K562 (cell line): Measurements from ENCODE around the gene KRT85. TPM values are rescaled to one million over a fixed set of nuclear protein-coding genes. Genes with fewer than 3 reads are reported as not detected.

Source experiments
- ATAC-seq: fragments of 200-7000 bp; cut with Tn5 transposase; 3 replicates; pipeline ENCODE4 v1.9.1; 2020; ENCODE audit warnings: moderate library complexity
- BruUV-seq: library from RNA; stranded (reverse); fragments of 400-500 nt; replicated peaks from 2 replicates; lab custom pipeline; 2021; lab: Mats Ljungman, UMichigan
- CTCF ChIA-PET: fragments of 300-600 bp; formaldehyde crosslinking; extraction: SDS; loops from one replicate; lab custom pipeline; 2021; ENCODE audit warnings: low intra/inter-chr PET ratio; lab: Yijun Ruan, JAX
- POLR2A ChIA-PET: fragments of 300-600, 350-650 bp; sonication (Branson Sonifier 250); formaldehyde crosslinking; extraction: SDS; loops from one replicate; lab custom pipeline; 2021; ENCODE audit warnings: antibody characterized with exemption, inconsistent platforms; lab: Yijun Ruan, JAX
- DNase-seq, 4 experiments: peaks; one replicate each; pipeline versions ENCODE4 v3.0.0 to v3.0.0-alpha.2; 2011 to 2018; ENCODE audit warnings: low spot score in 3 of 4, mixed read lengths in 3 of 4; ENCODE audit errors: extremely low read depth in 1 of 4
- FAIRE-seq: peaks from 2 replicates; lab custom pipeline; 2011; peaks lifted over from hg19 to GRCh38; lab: Jason Lieb, UNC
- H2AFZ ChIP-seq: 2 replicates; pipeline ENCODE4 v1.6.0; 2011; ENCODE audit warnings: low read depth, low read length, control low read depth, inconsistent platforms
- H3K27ac ChIP-seq: fragments of 200-600 bp; 3 replicates; pipeline ENCODE4 v1.8.0; 2011; ENCODE audit warnings: low read depth, mild to moderate bottlenecking, control low read depth, inconsistent platforms, low read length, moderate library complexity, mixed read lengths; ENCODE audit errors: extremely low read depth
- H3K27me3 ChIP-seq, 2 experiments: fragments of 300-600 bp in 1 of 2; 2 replicates in 1 of 2; 3 replicates in 1 of 2; pipeline versions ENCODE4 v1.6.0 to v1.8.0; 2011; ENCODE audit warnings: inconsistent platforms in 2 of 2, low read length in 2 of 2, mild to moderate bottlenecking in 1 of 2, mixed read lengths in 1 of 2, moderate library complexity in 1 of 2; ENCODE audit not compliant: control insufficient read depth in 2 of 2, insufficient read depth in 2 of 2
- H3K36me3 ChIP-seq: fragments of 300-600 bp; 3 replicates; pipeline ENCODE4 v1.8.0; 2011; ENCODE audit warnings: mild to moderate bottlenecking, low read length, inconsistent platforms; ENCODE audit not compliant: control insufficient read depth, insufficient read depth
- H3K4me1 ChIP-seq, 2 experiments: fragments of 200-600 bp in 1 of 2; replicated peaks in 1 of 2; 2 replicates in 1 of 2; 3 replicates in 1 of 2; pipeline versions ENCODE4 v1.5.1 to v1.8.0; 2011; ENCODE audit warnings: inconsistent platforms in 2 of 2, low read length in 2 of 2, mild to moderate bottlenecking in 1 of 2, mixed read lengths in 1 of 2, moderate library complexity in 1 of 2; ENCODE audit not compliant: control insufficient read depth in 2 of 2, insufficient read depth in 2 of 2
- H3K4me2 ChIP-seq: 2 replicates; pipeline ENCODE4 v1.6.1; 2011; ENCODE audit warnings: low read length, control low read depth, inconsistent platforms, mixed read lengths; ENCODE audit not compliant: insufficient read depth
- H3K4me3 ChIP-seq: fragments of 200-600 bp; sonication (generic), shearing (Covaris generic); 2 replicates; pipeline ENCODE4 v1.5.1; 2016; ENCODE audit warnings: control low read depth, inconsistent platforms
- H3K79me2 ChIP-seq: fragments of 200-600 bp; 3 replicates; pipeline ENCODE4 v1.8.0; 2011; ENCODE audit warnings: low read length, inconsistent platforms; ENCODE audit not compliant: control insufficient read depth, insufficient read depth
- H3K9ac ChIP-seq, 2 experiments: 2 replicates each; pipeline versions ENCODE4 v1.6.0 to v1.6.1; 2011; ENCODE audit warnings: low read depth in 2 of 2, low read length in 2 of 2, control low read depth in 1 of 2, inconsistent platforms in 1 of 2, mild to moderate bottlenecking in 1 of 2, mixed read lengths in 1 of 2; ENCODE audit not compliant: insufficient read depth in 1 of 2
- H3K9me1 ChIP-seq: one replicate; pipeline ENCODE4 v1.6.0; 2011; ENCODE audit warnings: inconsistent platforms, mild to moderate bottlenecking, low read length, moderate library complexity; ENCODE audit not compliant: control insufficient read depth, insufficient read depth
- H3K9me3 ChIP-seq: replicated peaks from 2 replicates; pipeline ENCODE4 v1.5.1; 2011; ENCODE audit warnings: low read depth, low read length, inconsistent platforms; ENCODE audit not compliant: control insufficient read depth, insufficient read depth
- H4K20me1 ChIP-seq: replicated peaks from 2 replicates; pipeline ENCODE4 v1.6.1; 2011; ENCODE audit warnings: low read length, inconsistent platforms, mixed read lengths; ENCODE audit not compliant: control insufficient read depth, insufficient read depth
- CEBPG ChIP-seq, 3 experiments: fragments of 200-800 bp in 1 of 3; sonication (Bioruptor generic) in 1 of 3; sonication (generic) in 1 of 3; formaldehyde crosslinking in 1 of 3; IDR thresholded peaks in 2 of 3; conservative IDR thresholded peaks in 1 of 3; 2 replicates each; pipeline versions ENCODE4 v1.6.1 to v1.8.0; 2016 to 2022; ENCODE audit warnings: missing compliant biosample characterization in 2 of 3, missing genetic modification characterization in 2 of 3, mild to moderate bottlenecking in 1 of 3, missing genetic modification reagents in 1 of 3
- EHMT2 ChIP-seq: fragments of 450-650 bp; IDR thresholded peaks from 2 replicates; pipeline ENCODE4 v1.6.1; 2018; ENCODE audit warnings: antibody characterized with exemption
- GABPA ChIP-seq: fragments of 200-800 bp; sonication (Bioruptor generic); conservative IDR thresholded peaks from 2 replicates; pipeline ENCODE4 v1.6.1; 2016; ENCODE audit warnings: low read depth, missing genetic modification characterization, missing compliant biosample characterization
- HNRNPK ChIP-seq: fragments of 200-400 bp; formaldehyde crosslinking; IDR thresholded peaks from one replicate; pipeline ENCODE4 v1.6.1; 2018; ENCODE audit warnings: mild to moderate bottlenecking, low read depth, low read length; ENCODE audit not compliant: poor library complexity, severe bottlenecking
- KAT2B ChIP-seq: IDR thresholded peaks from one replicate; pipeline ENCODE4 v1.6.1; 2012; ENCODE audit warnings: low read depth, mild to moderate bottlenecking, control low read depth, inconsistent platforms, low read length, moderate library complexity
- KLF10 ChIP-seq: fragments of 250-450 bp; sonication (Bioruptor Pico); IDR thresholded peaks from 2 replicates; pipeline ENCODE4 v1.6.1; 2021; ENCODE audit warnings: matching md5 sums
- RAD21 ChIP-seq, 2 experiments: fragments of 250-450 bp in 1 of 2; fragments of 450-650 bp in 1 of 2; sonication (Bioruptor Pico) in 1 of 2; formaldehyde crosslinking in 1 of 2; IDR thresholded peaks in 1 of 2; conservative IDR thresholded peaks in 1 of 2; 2 replicates each; pipeline versions ENCODE4 v1.4.0 to v1.8.0; 2020 to 2022; ENCODE audit warnings: mild to moderate bottlenecking in 2 of 2, moderate library complexity in 1 of 2
- TRIM24 ChIP-seq, 2 experiments: fragments of 450-650 bp; IDR thresholded peaks; 2 replicates each; pipeline ENCODE4 v1.6.1; 2016
- ZNF778 ChIP-seq: fragments of 450-650 bp; formaldehyde crosslinking; IDR thresholded peaks from 2 replicates; pipeline ENCODE4 v1.4.0; 2020; ENCODE audit warnings: mild to moderate bottlenecking, moderate library complexity
- WGBS: fragments of 100-300 bp; shearing (Covaris generic); methylation state at CpG from one replicate; pipeline ENCODE4 v1.1.6; 2016; ENCODE audit warnings: low coverage, mixed read lengths; ENCODE audit not compliant: insufficient coverage; ENCODE audit errors: missing lambda C conversion rate; 5-methylcytosine and 5-hydroxymethylcytosine counted together
- in situ Hi-C: fragments of 300-500 bp; cut with MboI; formaldehyde crosslinking; loops from 4 replicates; pipeline ENCODE4 v1.15.0; 2018; ENCODE audit warnings: inconsistent platforms, mixed read lengths
- intact Hi-C: fragments of 100-400 bp; cut with micrococcal nuclease; formaldehyde crosslinking; loops from 2 replicates; pipeline ENCODE4 v1.14.2; 2022
- polyA plus RNA-seq, 8 experiments: library from polyadenylated mRNA; depleted of rRNA in 4 of 8; stranded (reverse) in 5 of 8; unstranded in 3 of 8; fragments of >200 nt; fragmentation: Nextera tagmentation in 2 of 8; fragmentation: Illumina TruSeq in 1 of 8; extraction: Ambion mirVana in 2 of 8; extraction: Trizol in 1 of 8; gene quantifications; 2 replicates each; pipeline versions ENCODE4 v1.2.1 to v1.2.3, GENCODE V29; 2011 to 2014; ENCODE audit warnings: inconsistent platforms in 1 of 8, missing spikeins in 1 of 8
- total RNA-seq, 7 experiments: library from RNA; depleted of rRNA in 6 of 7; stranded (reverse); fragments of >200 nt in 6 of 7; fragmentation: Illumina TruSeq in 2 of 7; extraction: Trizol in 2 of 7; gene quantifications; 2 replicates each; pipeline versions ENCODE4 v1.2.1 to v1.2.3, GENCODE V29; 2011 to 2021; ENCODE audit warnings: low replicate concordance in 1 of 7
- TF ChIP-seq, protein P1 (sequence below): fragments of 250-450 bp; sonication (Bioruptor Pico); IDR thresholded peaks from 2 replicates; pipeline ENCODE4 v1.5.0; 2021; ENCODE audit warnings: mild to moderate bottlenecking, moderate library complexity
- TF ChIP-seq, protein P2 (sequence below): sonication (generic); IDR thresholded peaks from 2 replicates; pipeline ENCODE4 v1.6.1; 2016
- TF ChIP-seq, protein P3 (sequence below), 2 experiments: IDR thresholded peaks; 2 replicates each; pipeline ENCODE4 v1.6.1; 2012; ENCODE audit warnings: improper control_type of control experiment in 2 of 2, low read depth in 2 of 2, low read length in 2 of 2, borderline replicate concordance in 1 of 2

KRT85 gene
- total and polyA plus RNA-seq, 9 of the 15 experiments (the other 6 are each of a cell fraction or from before 2014, with no cell fraction given): not detected

DNA sequence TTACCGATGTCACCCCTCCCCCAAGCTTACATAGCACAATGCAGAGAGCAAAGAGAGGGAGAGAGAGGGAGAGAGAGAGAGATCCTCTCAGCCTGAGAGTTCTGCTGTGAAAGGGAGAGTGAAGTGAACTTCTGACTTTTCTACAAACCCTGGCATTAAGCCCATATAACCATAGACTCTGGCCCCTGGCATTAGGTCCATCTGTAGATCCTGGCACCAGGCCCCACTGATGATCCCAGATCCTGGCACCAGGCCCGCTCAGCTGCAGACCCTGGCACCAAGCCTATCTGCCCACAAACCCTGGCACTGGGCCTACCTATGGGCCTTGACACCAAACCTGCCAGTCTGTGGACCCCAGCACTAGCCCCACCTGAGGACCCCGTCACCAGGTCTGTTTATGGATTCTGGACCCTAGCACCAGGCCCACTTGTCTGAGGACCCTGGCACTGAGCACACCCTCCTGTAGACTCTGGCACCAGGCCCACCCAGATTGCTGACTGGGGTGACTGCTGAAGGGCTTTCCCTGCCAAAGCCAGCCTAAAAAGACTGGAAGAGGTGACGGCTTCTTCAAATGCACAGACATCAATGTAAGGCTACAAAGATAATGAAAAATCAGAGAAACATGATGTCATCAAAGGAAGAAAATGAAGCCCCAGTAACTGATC is 31.6 kb downstream of the KRT85 start:
- no TSS peak for BruUV-seq
- Histone ChIP-seq H3K36me3 (no peaks in the 10 kb centered on the region), H3K27ac (no peak overlapping the region), H3K4me3 (no peak overlapping the region), H3K79me2 (no peaks in the 10 kb centered on the region), H2AFZ (no peak overlapping the region), H4K20me1 (no peaks in the 10 kb centered on the region), H3K4me2 (no peak overlapping the region), H3K27me3 (peaks cover 0 to 12% of the 10 kb centered on the region in 2 experiments; a peak in 1 of 5 replicates), H3K9ac (no peak overlapping the region), H3K4me1 (no peaks in the 10 kb centered on the region), H3K9me1 (no peaks in the 10 kb centered on the region), H3K9me3 (no peaks in the 10 kb centered on the region)
- POLR2A ChIA-PET: no interaction called here
- DNase-seq: no peak
- intact Hi-C loops: no loop called here
- TF ChIP-seq TRIM24 (IDR thresholded peaks at IDR 0.05) (no peak), HNRNPK (no peak), ZNF778 (CRISPR knock-in tag) (no peak), GABPA (tag) (no peak), KLF10 (CRISPR knock-in tag) (no peak), CEBPG (CRISPR knock-in tag; IDR thresholded peaks at IDR 0.05) (no peak), CEBPG (tag; conservative IDR thresholded peaks at IDR 0.05 in 1 of 2, IDR thresholded peaks at IDR 0.05 in 1 of 2) (no peak), KAT2B (no peak), EHMT2 (no peak), RAD21 (CRISPR knock-in tag; conservative IDR thresholded peaks at IDR 0.05 in 1 of 2, IDR thresholded peaks at IDR 0.05 in 1 of 2) (no peak)
- TF ChIP-seq, protein P1, sequence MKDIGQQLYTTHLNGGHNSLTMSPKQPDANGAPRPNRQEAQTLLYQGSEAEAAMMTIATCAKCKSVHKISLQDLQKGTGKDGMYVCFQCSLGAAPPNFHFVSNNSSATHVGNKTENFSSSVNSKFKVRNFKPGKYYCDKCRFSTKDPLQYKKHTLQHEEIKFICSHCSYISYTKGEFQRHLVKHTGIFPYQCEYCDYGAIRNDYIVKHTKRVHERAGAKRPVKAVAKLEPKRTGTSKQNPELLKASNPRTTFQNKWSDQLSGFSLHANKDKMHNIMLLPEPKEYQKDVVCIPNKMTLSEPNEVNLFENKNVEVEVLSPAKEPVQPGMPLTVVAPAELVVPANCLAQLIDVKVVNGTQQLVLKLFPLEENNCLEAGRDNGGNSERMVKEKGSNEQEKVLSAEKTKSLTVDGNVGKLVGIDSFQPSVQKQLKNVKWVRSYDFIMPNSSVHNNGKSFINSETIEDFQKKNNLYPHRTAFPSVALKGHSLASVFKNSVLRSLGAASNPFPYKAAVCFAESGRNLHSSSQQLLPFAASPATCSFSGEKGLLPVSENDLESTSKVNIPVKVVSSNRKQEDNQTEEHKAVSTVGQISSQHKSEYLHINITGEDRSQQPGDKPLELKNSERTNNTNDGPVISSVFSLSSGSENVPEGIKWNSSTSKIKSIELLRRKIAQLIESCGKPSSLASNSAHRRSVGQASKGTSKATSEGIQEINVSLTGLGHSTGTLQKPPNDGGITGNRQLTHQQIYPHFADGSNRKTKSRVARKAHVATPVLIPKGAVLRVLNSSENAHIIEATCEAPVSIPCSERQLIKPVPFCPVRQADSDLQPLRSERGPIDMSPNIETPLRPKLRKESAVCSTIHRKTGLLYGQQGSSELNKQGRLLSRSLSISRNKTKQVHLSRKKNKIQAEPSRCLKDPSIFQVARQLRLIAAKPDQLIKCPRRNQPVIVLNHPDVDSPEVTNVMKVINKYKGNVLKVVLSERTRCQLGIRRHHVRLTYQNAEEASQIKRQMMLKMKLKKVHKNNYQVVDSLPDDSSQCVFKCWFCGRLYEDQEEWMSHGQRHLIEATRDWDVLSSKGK (CRISPR knock-in tag): no peak
- TF ChIP-seq, protein P2, sequence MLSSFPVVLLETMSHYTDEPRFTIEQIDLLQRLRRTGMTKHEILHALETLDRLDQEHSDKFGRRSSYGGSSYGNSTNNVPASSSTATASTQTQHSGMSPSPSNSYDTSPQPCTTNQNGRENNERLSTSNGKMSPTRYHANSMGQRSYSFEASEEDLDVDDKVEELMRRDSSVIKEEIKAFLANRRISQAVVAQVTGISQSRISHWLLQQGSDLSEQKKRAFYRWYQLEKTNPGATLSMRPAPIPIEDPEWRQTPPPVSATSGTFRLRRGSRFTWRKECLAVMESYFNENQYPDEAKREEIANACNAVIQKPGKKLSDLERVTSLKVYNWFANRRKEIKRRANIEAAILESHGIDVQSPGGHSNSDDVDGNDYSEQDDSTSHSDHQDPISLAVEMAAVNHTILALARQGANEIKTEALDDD: no peak
- TF ChIP-seq, protein P3, sequence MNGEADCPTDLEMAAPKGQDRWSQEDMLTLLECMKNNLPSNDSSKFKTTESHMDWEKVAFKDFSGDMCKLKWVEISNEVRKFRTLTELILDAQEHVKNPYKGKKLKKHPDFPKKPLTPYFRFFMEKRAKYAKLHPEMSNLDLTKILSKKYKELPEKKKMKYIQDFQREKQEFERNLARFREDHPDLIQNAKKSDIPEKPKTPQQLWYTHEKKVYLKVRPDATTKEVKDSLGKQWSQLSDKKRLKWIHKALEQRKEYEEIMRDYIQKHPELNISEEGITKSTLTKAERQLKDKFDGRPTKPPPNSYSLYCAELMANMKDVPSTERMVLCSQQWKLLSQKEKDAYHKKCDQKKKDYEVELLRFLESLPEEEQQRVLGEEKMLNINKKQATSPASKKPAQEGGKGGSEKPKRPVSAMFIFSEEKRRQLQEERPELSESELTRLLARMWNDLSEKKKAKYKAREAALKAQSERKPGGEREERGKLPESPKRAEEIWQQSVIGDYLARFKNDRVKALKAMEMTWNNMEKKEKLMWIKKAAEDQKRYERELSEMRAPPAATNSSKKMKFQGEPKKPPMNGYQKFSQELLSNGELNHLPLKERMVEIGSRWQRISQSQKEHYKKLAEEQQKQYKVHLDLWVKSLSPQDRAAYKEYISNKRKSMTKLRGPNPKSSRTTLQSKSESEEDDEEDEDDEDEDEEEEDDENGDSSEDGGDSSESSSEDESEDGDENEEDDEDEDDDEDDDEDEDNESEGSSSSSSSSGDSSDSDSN (IDR thresholded peaks at IDR 0.05; ENCODE audit: borderline replicate concordance in 1 of 2, low read depth in 2 of 2, low read length in 2 of 2): no peak
- ATAC-seq: no peak
- 2% methylated on average over 4 of the region's 4 CpGs for WGBS
- in situ Hi-C loops: no loop called here
- no peak for FAIRE-seq
- CTCF ChIA-PET: no interaction called here
